Smooth muscle cell (in vitro differentiated cells): ENCODE measurements around the gene NBEAL1. TPM values are rescaled to one million over a fixed set of nuclear protein-coding genes. Genes with fewer than 3 reads are reported as not detected.

Experiments
- DNase-seq: peaks from one replicate; lab custom pipeline; 2025; ENCODE audit not compliant: unreplicated experiment; lab: John Stamatoyannopoulos, UW
- H2AFZ ChIP-seq: fragments of 200-600 bp; sonication (generic); 2 replicates; pipeline ENCODE4 v1.6.0; 2016; ENCODE audit warnings: antibody characterized with exemption, low read depth, mild to moderate bottlenecking
- H3F3A ChIP-seq: fragments of 200-600 bp; sonication (generic); 2 replicates; pipeline ENCODE4 v1.6.0; 2017; ENCODE audit warnings: antibody characterized with exemption, low read depth
- H3K27ac ChIP-seq: fragments of 200-600 bp; sonication (generic); 2 replicates; pipeline ENCODE4 v1.5.1; 2016; ENCODE audit warnings: low read depth, mild to moderate bottlenecking
- H3K27me3 ChIP-seq: fragments of 200-600 bp; sonication (generic); 2 replicates; pipeline ENCODE4 v1.6.1; 2016; ENCODE audit warnings: low read depth, mild to moderate bottlenecking
- H3K36me3 ChIP-seq: fragments of 200-600 bp; sonication (generic); 2 replicates; pipeline ENCODE4 v1.5.1; 2016; ENCODE audit warnings: low read depth
- H3K4me1 ChIP-seq: fragments of 200-600 bp; sonication (generic); 2 replicates; pipeline ENCODE4 v1.5.1; 2016; ENCODE audit warnings: low read depth
- H3K4me2 ChIP-seq: fragments of 200-600 bp; sonication (generic); 2 replicates; pipeline ENCODE4 v1.6.0; 2016; ENCODE audit warnings: mild to moderate bottlenecking
- H3K4me3 ChIP-seq: fragments of 200-600 bp; sonication (generic); 2 replicates; pipeline ENCODE4 v1.5.1; 2016; ENCODE audit warnings: mild to moderate bottlenecking
- H3K79me2 ChIP-seq: fragments of 200-600 bp; sonication (generic); 2 replicates; pipeline ENCODE4 v1.6.0; 2016; ENCODE audit warnings: low read depth, mild to moderate bottlenecking
- H3K9ac ChIP-seq: fragments of 200-600 bp; sonication (generic); 2 replicates; pipeline ENCODE4 v1.6.0; 2016; ENCODE audit warnings: low read depth
- H3K9me3 ChIP-seq: fragments of 200-600 bp; sonication (generic); replicated peaks from 2 replicates; pipeline ENCODE4 v1.5.1; 2016; ENCODE audit warnings: low read depth
- H4K20me1 ChIP-seq: fragments of 200-600 bp; sonication (generic); 2 replicates; pipeline ENCODE4 v1.6.0; 2016; ENCODE audit warnings: low read depth
- CTCF ChIP-seq: fragments of 200-600 bp; sonication (generic); IDR thresholded peaks from 2 replicates; pipeline ENCODE4 v1.5.1; 2017; ENCODE audit warnings: borderline replicate concordance, mild to moderate bottlenecking, antibody characterized with exemption; ENCODE audit not compliant: insufficient read depth, poor library complexity, severe bottlenecking
- WGBS: methylation state at CpG from one replicate; pipeline ENCODE4 v1.1.7; 2016; ENCODE audit warnings: low lambda C conversion rate; 5-methylcytosine and 5-hydroxymethylcytosine counted together
- polyA plus RNA-seq: library from polyadenylated mRNA; unstranded; fragments of >200 nt; fragmentation: Nextera tagmentation; extraction: Ambion mirVana; gene quantifications from 2 replicates; pipeline ENCODE4 v1.2.1, GENCODE V29; 2016
- small RNA-seq: library from RNA; depleted of rRNA; stranded (forward); fragments of <200 nt; gene quantifications from one replicate; pipeline ENCODE3, GENCODE V24; 2014
- total RNA-seq: library from RNA; depleted of rRNA; stranded (reverse); fragments of >200 nt; gene quantifications from 2 replicates; pipeline ENCODE4 v1.2.3, GENCODE V29; 2014

NBEAL1 gene
- total and polyA plus RNA-seq, 2 experiments from 2014 or later, result 12.1 to 32.4 TPM

DNA sequence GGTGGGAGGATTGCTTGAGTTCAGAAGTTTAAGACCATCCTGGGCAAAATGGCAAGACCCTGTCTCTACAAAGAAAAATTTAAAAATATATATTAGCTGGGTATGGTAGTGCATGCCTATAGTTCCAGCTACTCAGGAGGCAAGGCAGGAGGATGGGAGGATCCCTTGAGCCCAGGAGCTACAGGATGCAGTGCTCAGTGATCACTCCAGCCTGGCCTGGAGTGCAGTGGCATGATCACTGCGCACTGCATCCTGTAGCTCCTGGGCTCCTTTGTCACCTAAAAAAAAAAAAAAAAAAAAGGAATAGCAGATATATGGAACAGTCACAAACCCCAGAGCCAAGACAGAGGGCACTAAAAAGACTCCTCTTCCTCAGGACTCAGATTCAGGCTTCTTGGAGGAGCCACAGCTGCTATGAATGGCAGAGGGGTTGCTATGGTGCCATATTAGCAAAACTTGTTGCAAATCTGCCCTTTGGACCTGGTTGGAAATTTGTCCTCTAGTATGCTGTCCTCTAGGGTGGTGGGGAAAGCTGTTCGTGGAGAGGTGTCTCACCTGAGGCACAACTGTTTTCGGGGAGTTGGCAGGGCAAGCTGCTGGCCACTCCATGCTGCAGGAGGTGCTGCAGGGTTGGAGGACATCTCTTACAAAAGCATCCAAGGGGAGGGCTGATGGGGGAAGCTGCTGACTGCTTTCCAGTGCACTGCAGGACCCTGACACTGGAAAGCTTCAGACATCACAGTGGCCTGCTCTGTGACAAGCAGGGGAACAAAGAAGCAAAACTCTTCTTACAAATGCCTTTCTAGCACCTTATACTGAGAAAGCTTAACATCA lies 246.9 kb downstream of the NBEAL1 start:
- no peak for TF ChIP-seq CTCF
- H2AFZ ChIP-seq, result no peak overlapping the region
- no peak overlapping the region for H3K9ac ChIP-seq
- no peak for DNase-seq
- no peaks in the 10 kb centered on the region for H3K27me3 ChIP-seq
- no peak overlapping the region for H3K4me2 ChIP-seq
- H3K36me3 ChIP-seq, result peaks cover 7% of the 10 kb centered on the region
- no peak overlapping the region for H3K27ac ChIP-seq
- H4K20me1 ChIP-seq, result peaks cover 6% of the 10 kb centered on the region
- no peaks in the 10 kb centered on the region for H3K9me3 ChIP-seq
- H3K4me1 ChIP-seq, result no peaks in the 10 kb centered on the region
- H3K4me3 ChIP-seq, result no peak overlapping the region
- no peaks in the 10 kb centered on the region for H3K79me2 ChIP-seq
- 94% methylated on average over 3 of the region's 3 CpGs for WGBS
- H3F3A ChIP-seq, result no peaks in the 10 kb centered on the region

Small RNAs within 50 kb of the gene (small RNA-seq; reads per million reads assigned to genes)
- not detected for gene AC010900.2
- not detected for gene RF00408
- gene RN7SL670P, result not detected

Other genes with a start within 250 kb of the NBEAL1 start
- 1.9 and 5.8 TPM in 2 replicates for gene ICA1L, start 143.1 kb upstream of the NBEAL1 start, total RNA-seq
- 0.66 and 1.4 TPM in 2 replicates for gene ICA1L, start 143.1 kb upstream of the NBEAL1 start, polyA plus RNA-seq
- 5.0 and 8.1 TPM in 2 replicates for gene WDR12, start 103.2 kb upstream of the NBEAL1 start, total RNA-seq
- gene WDR12, start 103.2 kb upstream of the NBEAL1 start, polyA plus RNA-seq, result 36.3 and 39.0 TPM in 2 replicates
- gene CARF, start 102.6 kb upstream of the NBEAL1 start, total RNA-seq, result 6.2 and 8.0 TPM in 2 replicates
- 0.60 and 1.6 TPM in 2 replicates for gene CARF, start 102.6 kb upstream of the NBEAL1 start, polyA plus RNA-seq
- 14.2 and 18.1 TPM in 2 replicates for gene CYP20A1, start 224.1 kb downstream of the NBEAL1 start, total RNA-seq
- 7.6 and 11.9 TPM in 2 replicates for gene CYP20A1, start 224.1 kb downstream of the NBEAL1 start, polyA plus RNA-seq